Neural cell (in vitro differentiated cells): Measurements from ENCODE around the gene QKI.

Experiments
- EP300 ChIP-seq: fragments of 450-650 bp; conservative IDR thresholded peaks from 2 replicates; pipeline ENCODE4 v1.6.1; 2014; ENCODE audit warnings: antibody characterized with exemption, mild to moderate bottlenecking, moderate library complexity; ENCODE audit not compliant: poor library complexity, severe bottlenecking
- EZH2 ChIP-seq: fragments of 200-600, 300-800 bp; shearing (Covaris generic), sonication (generic); IDR thresholded peaks from 2 replicates; pipeline ENCODE4 v1.6.1; 2014; ENCODE audit warnings: antibody characterized with exemption, low read length, borderline replicate concordance, mild to moderate bottlenecking; ENCODE audit not compliant: insufficient read depth, poor library complexity, severe bottlenecking
- MXI1 ChIP-seq: fragments of 450-650 bp; conservative IDR thresholded peaks from 2 replicates; pipeline ENCODE4 v1.6.1; 2014; ENCODE audit warnings: antibody characterized with exemption, mild to moderate bottlenecking; ENCODE audit not compliant: poor library complexity, severe bottlenecking
- POLR2AphosphoS5 ChIP-seq: IDR thresholded peaks from 2 replicates; pipeline ENCODE4 v1.6.1; 2012
- RAD21 ChIP-seq: fragments of 450-650 bp; conservative IDR thresholded peaks from 2 replicates; pipeline ENCODE4 v1.6.1; 2014; ENCODE audit warnings: antibody characterized with exemption, mild to moderate bottlenecking, moderate library complexity
- REST ChIP-seq: IDR thresholded peaks from 2 replicates; pipeline ENCODE4 v1.6.1; 2012; ENCODE audit warnings: borderline replicate concordance
- SMC3 ChIP-seq: fragments of 450-650 bp; conservative IDR thresholded peaks from 2 replicates; pipeline ENCODE4 v1.6.1; 2014; ENCODE audit warnings: antibody characterized with exemption, mild to moderate bottlenecking, moderate library complexity; ENCODE audit not compliant: poor library complexity
- TAF1 ChIP-seq: IDR thresholded peaks from 2 replicates; pipeline ENCODE4 v1.6.1; 2012; ENCODE audit warnings: low read depth
- TF ChIP-seq, protein P1 (sequence below): fragments of 450-650 bp; IDR thresholded peaks from 2 replicates; pipeline ENCODE4 v1.5.1; 2014; ENCODE audit warnings: antibody characterized with exemption, mild to moderate bottlenecking, moderate library complexity; ENCODE audit not compliant: poor library complexity, severe bottlenecking

GRCh38 chr6:163566056-163566455 lies 151.5 kb downstream of the QKI start:
- TF ChIP-seq, protein P1, sequence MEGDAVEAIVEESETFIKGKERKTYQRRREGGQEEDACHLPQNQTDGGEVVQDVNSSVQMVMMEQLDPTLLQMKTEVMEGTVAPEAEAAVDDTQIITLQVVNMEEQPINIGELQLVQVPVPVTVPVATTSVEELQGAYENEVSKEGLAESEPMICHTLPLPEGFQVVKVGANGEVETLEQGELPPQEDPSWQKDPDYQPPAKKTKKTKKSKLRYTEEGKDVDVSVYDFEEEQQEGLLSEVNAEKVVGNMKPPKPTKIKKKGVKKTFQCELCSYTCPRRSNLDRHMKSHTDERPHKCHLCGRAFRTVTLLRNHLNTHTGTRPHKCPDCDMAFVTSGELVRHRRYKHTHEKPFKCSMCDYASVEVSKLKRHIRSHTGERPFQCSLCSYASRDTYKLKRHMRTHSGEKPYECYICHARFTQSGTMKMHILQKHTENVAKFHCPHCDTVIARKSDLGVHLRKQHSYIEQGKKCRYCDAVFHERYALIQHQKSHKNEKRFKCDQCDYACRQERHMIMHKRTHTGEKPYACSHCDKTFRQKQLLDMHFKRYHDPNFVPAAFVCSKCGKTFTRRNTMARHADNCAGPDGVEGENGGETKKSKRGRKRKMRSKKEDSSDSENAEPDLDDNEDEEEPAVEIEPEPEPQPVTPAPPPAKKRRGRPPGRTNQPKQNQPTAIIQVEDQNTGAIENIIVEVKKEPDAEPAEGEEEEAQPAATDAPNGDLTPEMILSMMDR: no peak
- TF ChIP-seq EP300 (no peak), EZH2 (no peak), POLR2AphosphoS5 (no peak), RAD21 (no peak), SMC3 (no peak), TAF1 (no peak), MXI1 (no peak), REST (no peak)
